NCI-H526 (cell line): ENCODE data around the gene COL10A1.
"Not testable (repeated sequence)": the region's sequence is repeated elsewhere in the genome, so short reads cannot be mapped to it uniquely, and the experiment has no call there.

Experiments
- DNase-seq, 2 experiments: peaks; one replicate each; lab custom pipeline; 2025; lab: John Stamatoyannopoulos, UW

The COL10A1 gene

DNA sequence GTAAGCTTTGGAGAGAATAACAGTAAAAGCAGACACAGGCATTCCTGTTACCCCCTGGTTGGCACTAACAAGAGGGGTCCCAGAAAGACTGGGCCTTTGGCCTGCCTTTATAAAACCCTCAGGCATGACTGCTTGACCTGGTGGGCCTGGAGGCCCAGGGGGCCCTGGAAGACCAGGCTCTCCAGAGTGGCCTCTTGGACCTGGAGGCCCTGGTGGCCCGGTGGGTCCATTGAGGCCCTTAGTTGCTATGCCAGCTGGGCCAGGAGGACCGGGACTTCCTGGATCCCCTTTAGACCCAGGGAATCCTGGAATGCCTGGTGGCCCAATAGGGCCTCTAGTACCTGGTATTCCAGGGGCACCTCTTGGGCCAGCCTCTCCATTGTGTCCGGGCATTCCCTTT lies 5.5 kb downstream of the COL10A1 start:
- no peak for DNase-seq

DNA sequence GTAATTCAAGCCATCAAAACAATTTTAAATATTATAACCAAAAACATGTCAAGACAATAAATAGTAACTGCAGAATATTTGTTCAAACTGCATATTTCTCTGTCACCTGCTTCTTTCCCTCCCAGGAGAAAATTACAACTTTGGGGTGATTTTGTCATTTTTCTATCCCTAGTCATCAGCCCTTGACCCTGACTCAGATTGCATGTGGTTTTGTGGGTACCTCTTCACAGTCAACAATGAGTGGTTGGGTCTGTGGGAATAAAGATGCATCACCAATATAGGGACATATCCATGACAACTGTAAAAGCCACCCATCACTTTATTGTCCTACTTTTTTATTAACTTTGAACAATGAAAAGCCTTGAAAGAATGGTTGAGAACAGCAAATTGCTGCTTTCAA lies 7.3 kb downstream of the COL10A1 start:
- no peak for DNase-seq

DNA sequence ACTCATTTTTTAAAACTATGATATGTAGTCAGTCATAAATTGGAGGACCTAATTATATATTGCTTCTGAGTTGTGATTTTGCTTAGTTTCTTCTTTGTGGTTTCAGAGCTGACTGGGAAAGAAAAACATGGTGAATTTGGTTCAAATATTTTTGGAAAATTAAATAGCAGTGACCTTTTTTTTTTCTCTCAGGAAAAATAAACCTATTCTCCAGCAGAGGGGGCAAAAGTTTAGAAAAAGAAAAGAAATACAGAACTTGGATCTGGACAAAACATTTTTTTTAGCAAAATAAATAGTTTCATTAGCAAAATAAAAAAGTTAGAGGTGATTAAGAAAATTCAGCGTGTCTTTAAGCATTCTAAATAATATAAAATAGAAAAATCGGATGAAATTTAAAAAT lies 10.2 kb downstream of the COL10A1 start:
- no peak for DNase-seq

DNA sequence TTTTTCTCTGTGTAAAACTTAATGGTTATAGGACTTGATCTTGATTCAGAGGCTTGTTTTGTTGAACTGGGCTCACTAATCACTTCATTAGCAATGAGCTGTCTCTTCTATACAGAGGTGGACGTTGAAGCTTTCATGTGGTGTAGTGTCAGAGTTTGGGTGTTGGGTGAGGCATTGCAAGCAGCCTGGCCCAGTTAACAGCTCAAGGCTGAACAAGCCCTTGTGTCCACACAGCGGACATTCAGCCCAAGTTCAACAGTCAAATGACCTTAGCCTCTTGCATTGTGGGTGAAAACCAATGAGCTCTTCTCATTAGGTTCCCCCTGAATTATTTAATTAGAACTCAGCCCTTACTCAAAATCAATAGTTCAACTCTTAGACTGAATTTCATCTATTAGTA lies 12.5 kb downstream of the COL10A1 start:
- no peak for DNase-seq

DNA sequence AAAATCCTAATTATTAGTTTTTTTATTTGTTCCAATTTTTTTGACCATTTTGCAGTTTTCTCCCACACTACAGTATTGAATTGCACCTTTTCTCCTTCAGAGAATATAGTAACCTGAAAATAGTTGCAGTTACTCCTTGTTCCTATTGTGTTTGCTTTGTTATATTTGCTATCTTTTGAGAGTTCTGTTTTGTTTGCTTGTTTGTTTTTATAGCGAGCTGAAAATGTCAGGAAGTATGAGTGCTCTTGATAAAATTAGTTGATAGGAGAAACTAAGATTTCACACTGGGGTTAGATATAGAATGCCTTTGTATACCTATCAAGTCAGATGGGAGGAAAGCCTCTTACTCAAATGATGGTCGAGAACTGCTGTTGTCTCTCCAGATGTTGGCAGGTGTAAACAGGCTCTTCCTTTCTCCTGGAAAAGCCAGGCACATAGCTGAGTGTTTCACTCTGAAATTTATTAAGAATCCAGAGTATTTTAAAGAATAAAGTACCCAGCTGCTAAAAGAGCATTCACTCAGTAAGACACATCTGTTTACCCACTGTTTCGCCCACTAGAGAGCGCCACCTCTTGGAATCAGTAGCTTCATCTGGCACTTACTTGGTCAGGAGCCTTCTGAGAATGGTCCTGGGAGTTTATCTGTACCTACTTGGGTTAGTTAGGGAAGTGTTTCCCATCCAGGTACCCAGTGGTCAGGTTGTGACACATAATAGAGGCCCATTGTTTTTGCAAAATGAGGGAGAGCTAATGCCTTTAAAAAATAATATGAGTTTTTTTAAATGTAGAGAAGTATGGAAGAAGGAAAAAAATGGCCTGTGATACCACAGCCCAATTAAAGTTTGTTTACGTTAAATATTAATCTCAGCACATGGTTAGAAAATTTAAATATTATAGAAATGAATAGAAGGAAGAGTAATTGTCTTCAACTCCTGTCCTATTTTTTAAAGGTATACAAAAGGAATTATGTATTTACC lies 14.1 kb downstream of the COL10A1 start:
- peak; percentile 1 to 53 for DNase-seq

DNA sequence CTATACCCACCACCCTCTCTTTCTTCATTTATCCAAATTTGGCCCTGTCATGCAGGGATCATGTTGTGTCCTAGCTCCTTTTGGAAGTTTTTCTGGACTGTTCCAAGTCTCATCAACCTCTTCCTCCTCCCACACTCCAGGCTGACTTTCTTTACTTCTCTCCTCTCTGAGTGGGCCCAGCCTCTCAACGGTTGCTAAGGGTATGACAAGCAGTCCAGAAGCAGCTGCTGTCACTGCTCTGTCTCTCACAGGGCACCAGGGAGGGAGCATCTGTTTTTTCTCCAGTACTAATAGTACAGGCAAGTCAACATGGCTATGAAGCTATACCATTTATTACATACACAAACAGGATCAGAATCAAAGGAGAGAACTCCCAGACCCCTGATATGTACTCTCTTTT lies 17.1 kb downstream of the COL10A1 start:
- DNase-seq = no peak

DNA sequence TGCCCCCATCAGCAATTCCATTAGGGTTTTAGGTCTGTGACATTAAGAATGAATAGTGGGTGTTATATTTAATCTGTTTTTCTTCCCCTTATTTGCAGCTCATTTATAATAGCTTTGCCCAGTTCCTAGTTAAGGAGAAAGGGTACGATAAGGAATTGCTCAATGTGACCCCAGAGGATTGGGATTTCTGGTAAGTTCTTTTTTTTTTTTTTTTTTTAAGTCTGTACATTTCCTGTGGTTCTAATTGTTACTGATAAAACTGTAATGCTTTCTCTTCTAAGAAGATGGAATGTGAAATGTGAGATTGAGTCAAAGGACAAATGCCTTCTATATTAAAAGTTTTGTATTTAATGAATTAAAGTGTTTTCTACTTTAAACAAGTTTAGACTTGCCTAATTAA lies 19.8 kb downstream of the COL10A1 start:
- no peak for DNase-seq

DNA sequence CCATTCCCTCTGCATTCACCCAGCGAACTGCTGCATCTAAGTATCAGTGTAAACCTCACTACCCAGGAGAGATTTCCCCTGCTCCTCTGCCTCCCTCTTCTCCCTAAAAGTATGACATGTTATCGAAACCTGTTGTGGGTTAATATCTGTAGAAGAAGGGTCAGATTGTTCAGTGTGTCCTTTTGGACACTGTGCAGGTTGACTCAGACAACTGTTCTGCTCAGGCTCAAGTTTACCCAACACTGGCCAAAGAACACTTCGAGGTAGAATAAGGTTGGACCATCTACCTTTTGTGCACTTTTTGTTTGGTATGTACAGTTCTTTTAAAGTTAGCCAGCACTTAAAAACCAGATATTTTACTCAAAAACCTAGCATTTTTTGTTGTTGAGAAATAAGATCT lies 20.7 kb downstream of the COL10A1 start:
- DNase-seq = no peak

DNA sequence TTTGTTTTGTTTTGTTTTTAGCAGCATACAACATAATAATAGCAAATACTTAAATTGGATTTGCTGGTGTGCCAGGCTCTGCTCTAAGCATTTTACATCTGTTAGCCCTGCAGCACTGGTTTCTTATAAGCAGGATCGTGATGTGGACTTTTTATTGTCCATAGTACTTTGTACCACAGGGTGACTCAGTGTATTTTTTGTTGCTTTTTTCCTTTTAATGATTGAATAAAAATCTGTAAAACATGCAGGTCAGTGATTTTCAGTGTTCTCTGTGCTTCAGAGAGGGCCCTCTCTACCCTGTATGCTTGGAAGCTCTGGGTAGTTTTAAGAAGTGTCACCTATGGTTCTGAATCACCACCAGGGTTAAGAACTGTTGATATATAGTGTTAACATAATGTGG lies 21.3 kb downstream of the COL10A1 start:
- no peak for DNase-seq

DNA sequence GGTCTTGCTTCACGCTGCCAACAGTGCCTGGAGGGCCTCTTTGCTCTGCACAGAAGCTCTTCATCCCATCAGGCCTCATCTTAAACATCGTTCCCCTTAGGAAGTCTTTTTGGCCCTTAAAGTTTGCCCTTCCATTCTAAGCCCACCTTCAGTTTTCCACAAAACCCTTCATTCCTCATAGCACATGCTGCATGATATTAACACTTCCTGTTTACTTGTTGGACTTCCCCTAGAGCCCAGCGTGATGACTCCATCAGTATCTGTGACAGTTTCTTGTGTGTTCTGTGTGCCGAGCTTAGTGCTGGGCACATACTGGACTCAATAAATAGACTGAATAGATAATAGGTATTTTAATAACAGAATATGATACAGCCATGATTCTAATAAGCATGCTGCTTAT lies 23.1 kb downstream of the COL10A1 start:
- no peak for DNase-seq

DNA sequence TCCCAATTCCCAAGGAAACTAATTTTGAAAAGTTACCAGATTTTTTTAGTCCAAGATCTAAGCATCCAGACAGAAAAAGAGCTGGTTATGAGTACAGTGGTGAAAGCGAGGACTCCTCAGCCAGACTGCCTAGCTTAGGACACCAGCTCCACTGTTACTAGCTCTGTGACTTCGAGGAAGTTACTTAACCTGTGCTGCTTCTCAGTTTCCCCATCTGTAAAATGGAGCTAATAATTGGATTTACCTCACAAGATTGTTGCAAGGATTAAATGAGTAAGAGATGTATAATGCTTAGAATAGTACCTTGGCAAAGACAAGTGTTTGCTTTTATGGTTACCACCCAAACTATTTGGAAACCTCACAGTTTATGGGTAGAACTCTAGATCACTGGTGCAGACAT lies 24.1 kb downstream of the COL10A1 start:
- no peak for DNase-seq

DNA sequence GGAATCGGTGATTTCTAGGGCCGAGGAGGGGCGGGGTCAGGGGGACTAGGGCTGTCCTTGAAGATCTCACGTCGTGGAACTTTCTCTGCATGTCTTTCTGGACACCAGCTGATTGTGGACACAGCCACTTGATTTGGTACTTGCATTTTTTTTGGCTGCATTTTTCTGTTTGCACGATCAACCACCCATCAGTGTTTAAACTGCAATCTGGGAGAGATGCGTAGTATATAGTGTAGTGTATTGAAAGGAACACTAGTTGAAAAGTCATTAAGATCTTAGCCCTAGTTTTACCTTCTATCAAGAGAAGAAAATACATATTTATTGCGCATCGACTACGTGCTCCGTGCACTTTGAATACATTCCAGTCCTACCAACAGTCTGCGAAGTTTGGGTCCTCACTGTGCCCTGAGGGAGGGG lies 24.6 kb downstream of the COL10A1 start:
- no peak for DNase-seq

DNA sequence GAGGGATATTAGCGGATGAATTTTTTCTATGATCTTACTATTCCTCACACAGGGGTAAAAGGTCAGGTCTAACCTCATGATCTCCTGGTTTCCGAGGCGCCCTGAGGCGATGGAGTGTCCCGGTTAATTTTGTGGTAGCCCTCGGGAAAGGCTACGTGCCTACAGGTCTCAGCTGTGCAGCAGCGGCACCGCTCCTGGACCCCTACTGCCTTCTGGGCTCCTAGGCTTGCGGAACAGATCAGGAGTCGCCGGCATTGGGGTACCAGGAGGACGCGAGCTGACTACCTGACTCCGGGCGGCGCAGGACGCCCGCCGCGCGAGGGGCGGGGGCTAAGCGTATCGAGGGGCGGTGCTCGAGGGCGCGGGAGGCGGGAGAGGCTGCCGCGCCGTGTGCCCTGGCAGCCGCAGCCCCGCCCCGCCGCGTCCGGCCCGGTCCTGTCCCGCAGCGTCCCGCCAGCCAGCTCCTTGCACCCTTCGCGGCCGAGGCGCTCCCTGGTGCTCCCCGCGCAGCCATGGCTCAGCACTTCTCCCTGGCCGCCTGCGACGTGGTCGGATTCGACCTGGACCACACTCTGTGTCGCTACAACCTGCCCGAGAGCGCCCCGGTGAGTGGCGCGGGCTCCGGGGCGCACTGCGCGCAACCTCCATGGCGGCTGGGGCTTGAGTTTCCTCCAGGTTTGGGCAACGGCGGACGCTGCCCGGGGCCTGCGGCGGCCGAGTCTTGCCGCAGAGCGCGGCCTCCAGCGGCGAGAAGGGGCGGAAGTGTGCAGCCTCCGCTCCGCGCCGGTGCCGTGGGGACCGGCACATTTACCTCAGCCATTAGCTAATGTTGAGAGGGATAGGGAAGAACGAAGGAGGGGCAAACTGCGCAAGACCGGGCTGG lies 25.3 kb downstream of the COL10A1 start, which contains the start of gene NT5DC1:
TSS of gene NT5DC1 (plus strand) at position 435 of the 883 bp plus-strand sequence. CDS start at position 513, 78 bp downstream.
- DNase-seq = peak; percentile 69 to 92

DNA sequence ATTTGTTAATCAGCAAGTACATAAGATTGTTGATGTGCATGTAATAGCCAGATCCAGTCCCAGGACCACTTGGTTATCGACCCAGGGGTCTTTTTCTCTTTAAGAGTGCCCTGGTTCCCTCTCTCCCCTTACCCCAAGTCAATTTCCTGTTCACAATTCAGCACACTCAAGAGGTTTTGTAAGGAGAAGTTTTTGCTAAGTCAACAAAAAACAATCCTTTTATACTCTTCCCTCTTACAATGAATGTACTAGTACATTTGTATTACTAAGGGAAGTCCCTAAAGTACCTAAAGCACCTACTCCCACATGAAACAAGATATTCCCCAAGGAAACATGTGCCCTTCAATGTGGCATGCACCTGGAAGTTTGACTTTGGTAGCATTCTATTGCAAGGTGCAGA lies 26.9 kb downstream of the COL10A1 start:
- no peak for DNase-seq

DNA sequence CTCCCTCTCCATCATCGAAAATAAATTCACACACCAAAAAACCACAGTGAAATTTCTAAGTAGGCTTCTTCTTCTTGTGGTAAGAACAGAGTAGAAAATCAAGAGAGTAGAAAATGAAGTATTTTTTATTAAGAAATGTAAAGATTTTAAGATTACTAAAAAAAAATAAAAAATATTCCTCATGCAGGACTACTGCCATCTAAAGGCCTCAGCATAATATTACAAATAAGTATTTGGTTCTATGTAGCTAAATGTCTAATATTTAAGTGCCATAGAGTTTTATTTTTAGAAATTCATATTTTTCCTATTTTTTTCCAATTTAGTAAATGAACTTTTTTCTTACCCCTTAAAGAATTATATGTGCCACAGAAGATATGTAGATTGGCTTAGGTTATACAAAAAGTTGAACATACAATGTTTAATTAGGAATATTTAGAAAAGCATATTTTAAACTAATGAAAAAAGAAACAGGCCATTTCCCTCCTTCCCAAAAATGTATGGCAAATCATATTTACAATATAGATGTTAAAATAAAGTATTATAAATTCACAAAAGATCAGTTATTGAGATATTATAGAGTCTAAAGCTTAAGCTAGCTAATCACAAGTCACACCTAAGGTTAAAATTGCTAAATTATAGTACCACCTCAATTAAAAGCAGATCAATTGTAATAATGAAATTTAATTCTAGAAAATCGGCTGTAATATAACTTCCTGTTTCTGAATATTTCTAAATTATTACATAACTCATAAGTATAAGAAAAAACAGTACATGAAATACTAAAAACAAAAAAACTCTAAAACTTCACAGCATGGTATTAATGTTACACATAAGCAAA lies 28.7 kb downstream of the COL10A1 start:
- DNase-seq = peak in 1 of 2 experiments; percentile 20

DNA sequence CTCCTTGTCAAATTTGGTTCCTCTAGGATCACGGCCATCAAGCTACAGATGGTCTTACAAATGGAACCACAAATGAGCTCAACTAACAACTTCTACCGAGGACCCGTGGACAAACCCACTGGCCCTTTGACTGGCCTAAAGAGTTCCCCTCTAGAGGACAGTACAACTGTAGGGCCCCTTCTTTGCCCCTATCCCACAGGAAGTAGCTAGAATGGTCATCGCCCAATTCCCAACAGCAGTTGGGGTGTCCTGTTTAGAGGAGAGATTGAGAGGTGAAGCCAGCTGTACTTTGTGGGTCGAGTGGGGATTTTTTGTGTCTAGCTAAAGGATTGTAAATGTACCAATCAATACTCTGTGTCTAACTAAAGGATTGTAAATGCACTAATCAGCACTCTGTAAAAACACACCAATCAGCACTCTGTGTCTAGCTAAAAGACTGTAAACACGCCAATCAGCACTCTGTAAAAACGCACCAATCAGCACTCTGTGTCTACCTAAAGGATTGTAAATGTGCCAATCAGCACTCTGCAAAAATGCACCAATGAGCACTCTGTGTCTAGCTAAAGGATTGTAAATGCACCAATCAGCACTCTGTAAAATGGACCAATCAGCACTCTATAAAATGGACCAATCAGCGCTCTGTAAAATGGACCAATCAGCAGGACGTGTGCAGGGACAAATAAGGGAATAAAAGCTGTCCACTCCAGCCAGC lies 29.7 kb downstream of the COL10A1 start:
- DNase-seq = not testable (repeated sequence)

DNA sequence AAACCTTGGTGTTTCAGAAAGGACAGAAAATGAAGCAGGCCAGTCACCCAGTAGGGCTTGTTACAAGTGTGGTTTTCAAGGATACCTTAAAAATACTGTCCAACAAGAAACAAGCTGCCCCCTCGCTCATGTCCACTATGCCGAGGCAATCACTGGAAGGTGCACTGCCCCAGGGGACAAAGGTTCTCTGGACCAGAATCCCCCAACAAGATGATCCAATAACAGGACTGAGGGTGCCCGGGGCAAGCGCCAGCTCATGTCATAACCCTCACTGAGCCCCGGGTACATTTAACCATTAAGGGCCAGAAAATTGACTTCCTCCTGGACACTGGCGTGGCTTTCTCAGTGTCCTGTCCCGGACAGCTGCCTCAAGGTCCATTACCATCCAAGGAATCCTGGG lies 31.9 kb downstream of the COL10A1 start:
- DNase-seq = no peak

DNA sequence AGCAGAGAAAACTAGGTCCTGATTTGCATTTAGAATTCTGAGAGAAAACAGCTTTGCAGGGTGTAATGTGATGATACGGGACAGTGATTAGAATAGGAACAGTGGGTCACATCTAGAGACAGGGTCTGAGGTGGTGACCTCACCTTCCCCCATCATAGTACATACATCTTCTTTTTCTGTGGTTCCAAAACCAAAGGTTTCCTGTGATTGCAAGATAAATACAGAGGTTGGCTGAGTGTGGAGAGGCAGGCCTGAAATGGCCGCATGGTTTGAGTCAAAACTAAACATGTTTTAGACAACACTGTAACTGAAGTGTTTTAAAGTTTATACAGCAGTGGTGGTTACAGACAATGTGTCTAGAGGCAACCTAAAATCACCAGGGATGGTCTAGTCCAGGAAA lies 35.7 kb downstream of the COL10A1 start:
- DNase-seq = no peak

DNA sequence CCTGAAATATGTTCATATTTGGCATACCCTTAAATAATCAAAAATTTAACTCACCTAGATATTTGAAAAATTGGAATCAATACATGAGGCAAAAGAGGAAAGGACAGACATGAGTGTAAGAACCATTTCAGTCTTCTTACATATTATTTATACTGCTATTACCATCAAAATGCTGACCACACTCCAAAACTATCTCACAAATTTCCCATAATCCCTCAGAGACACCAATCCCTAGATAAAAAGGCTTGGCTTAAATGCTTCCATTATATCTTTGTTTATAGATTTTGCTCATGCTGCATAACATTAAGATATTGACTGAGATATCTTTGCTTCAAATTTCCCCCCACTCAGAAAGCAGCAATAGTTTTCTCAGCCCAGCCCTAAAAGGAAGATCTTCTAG lies 37.0 kb downstream of the COL10A1 start:
- no peak for DNase-seq

DNA sequence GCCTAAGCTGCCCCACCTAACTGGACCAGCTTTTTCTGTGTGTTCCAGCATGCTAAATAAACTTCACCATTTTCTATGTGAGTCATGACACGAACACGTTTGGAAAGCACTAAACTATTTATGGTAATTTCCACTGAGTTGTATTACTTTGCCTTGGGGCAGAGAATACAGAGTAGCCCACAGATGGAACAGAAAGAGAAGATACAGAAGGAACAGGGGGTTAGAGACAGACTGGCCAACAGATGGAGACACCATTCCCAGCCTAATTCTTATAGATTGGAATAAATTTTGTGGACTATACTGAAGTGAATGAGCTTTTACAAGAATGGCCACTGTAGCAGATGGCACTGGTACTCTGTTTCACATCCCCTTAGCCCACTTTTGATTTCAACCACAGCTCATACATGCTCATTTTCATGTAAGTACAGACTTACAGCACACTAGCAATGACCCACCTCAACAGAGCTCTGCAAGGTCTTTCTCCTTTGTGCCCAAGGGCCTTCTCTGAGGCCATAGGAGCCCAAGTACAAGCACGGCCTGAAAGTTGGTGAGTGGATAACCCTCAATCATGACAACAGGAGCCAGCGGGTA lies 38.4 kb downstream of the COL10A1 start:
- no peak for DNase-seq

DNA sequence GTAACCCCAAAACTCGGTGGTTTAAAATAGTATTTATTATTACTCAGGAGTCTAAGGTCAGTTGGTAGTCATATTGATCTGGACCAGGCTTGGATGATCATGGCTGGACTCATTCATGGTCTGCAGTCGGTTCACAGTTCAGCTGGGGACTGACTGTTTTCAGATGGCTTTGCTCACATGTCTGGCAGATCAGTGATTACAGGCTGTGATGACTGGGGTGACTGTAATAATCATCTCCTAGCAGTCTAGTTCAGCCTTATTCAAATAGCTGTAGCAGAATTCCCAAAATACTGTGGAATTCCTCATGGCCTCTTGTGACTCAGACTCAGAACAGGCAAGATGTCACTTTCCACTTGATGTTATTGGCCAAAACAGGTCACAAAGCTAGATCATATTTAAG lies 41.6 kb downstream of the COL10A1 start:
- no peak for DNase-seq
